PFSK-1 (cell line): Measurements from ENCODE around the gene ARHGEF19.

ENCODE experiments used
- SIN3A ChIP-seq: IDR thresholded peaks from 2 replicates; pipeline ENCODE4 v1.6.1; 2012; ENCODE audit warnings: mild to moderate bottlenecking, low read length, moderate library complexity, borderline replicate concordance; ENCODE audit not compliant: insufficient read depth
- TAF1 ChIP-seq: IDR thresholded peaks from 2 replicates; pipeline ENCODE4 v1.6.1; 2012; ENCODE audit warnings: low read length, control low read depth, borderline replicate concordance; ENCODE audit not compliant: insufficient read depth

GRCh38 chr1:16158993-16159831 lies 53.2 kb downstream of the ARHGEF19 start:
- no peak for TF ChIP-seq TAF1
- no peak for TF ChIP-seq SIN3A
